Spleen (tissue), 7 donors: ENCODE results near the gene DSTYK.

Experiments used
- POLR2A ChIP-seq, 3 donors: fragments of 450-650 bp; IDR thresholded peaks; one replicate each; pipeline ENCODE4 v1.5.1; 2017; ENCODE audit warnings: antibody characterized with exemption in 3 of 3, mild to moderate bottlenecking in 1 of 3
- POLR2AphosphoS5 ChIP-seq, 3 donors: sonication (generic); formaldehyde crosslinking; IDR thresholded peaks; one replicate each; pipeline ENCODE4 v1.5.1; 2017; ENCODE audit warnings: antibody characterized with exemption in 3 of 3
- TF ChIP-seq, protein P1 (sequence below), 11 experiments: fragments of 200-600 bp in 7 of 11; fragments of 450-650 bp in 4 of 11; sonication (generic) in 4 of 11; IDR thresholded peaks in 8 of 11; conservative IDR thresholded peaks in 3 of 11; 1 replicate in 7 of 11; 2 replicates in 4 of 11; pipeline versions ENCODE4 v1.4.0 to v1.8.0; 2016 to 2021; ENCODE audit warnings: antibody characterized with exemption in 11 of 11, inconsistent platforms in 4 of 11, mild to moderate bottlenecking in 1 of 11
- donor health status: DM: no; HTN: no; CAD: no; lungs with moderate emphysema.
- donor health status: DM: no; HTN: no; CAD: no.
- donor health status: DM: no; HTN: no; CAD: no.

DNA sequence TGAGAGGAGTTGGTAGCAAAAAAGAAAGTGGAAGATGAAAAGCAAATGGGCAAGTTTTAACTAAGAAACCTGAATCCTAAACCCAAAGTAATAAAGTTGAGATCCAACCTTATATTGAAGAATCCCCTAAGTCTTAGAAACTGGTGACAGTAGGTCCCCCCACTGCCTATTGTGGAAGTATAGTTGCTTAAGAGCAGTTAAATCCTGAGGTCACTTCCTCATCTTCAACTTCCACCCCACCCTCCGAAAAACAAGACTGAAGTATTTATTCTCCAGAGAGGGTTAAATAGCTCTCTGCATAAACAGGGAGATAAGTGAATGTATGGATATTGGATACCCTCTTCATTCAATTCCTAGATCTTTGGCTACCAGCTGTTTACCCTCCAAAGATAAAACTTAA is 3.3 kb upstream of the DSTYK start:
- TF ChIP-seq, protein P1, sequence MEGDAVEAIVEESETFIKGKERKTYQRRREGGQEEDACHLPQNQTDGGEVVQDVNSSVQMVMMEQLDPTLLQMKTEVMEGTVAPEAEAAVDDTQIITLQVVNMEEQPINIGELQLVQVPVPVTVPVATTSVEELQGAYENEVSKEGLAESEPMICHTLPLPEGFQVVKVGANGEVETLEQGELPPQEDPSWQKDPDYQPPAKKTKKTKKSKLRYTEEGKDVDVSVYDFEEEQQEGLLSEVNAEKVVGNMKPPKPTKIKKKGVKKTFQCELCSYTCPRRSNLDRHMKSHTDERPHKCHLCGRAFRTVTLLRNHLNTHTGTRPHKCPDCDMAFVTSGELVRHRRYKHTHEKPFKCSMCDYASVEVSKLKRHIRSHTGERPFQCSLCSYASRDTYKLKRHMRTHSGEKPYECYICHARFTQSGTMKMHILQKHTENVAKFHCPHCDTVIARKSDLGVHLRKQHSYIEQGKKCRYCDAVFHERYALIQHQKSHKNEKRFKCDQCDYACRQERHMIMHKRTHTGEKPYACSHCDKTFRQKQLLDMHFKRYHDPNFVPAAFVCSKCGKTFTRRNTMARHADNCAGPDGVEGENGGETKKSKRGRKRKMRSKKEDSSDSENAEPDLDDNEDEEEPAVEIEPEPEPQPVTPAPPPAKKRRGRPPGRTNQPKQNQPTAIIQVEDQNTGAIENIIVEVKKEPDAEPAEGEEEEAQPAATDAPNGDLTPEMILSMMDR (IDR thresholded peaks at IDR 0.05 in 8 of 11, conservative IDR thresholded peaks at IDR 0.05 in 3 of 11) = no peak
- no peak for TF ChIP-seq POLR2A (IDR thresholded peaks at IDR 0.05)
- no peak for TF ChIP-seq POLR2AphosphoS5 (IDR thresholded peaks at IDR 0.05)
